Parathyroid adenoma (tissue), 2 donors: ENCODE results near the gene ANKRA2.

Experiments used
- H2AFZ ChIP-seq: fragments of 300-600 bp; sonication (generic); one replicate; pipeline ENCODE4 v1.7.0; 2017; ENCODE audit warnings: antibody characterized with exemption, mild to moderate bottlenecking
- H3K27ac ChIP-seq: fragments of 300-600 bp; sonication (generic); one replicate; pipeline ENCODE4 v1.7.0; 2017
- H3K27me3 ChIP-seq: fragments of 300-600 bp; sonication (generic); one replicate; pipeline ENCODE4 v1.7.0; 2017; ENCODE audit warnings: low read length; ENCODE audit not compliant: control insufficient read depth, insufficient read depth
- H3K36me3 ChIP-seq: fragments of 300-600 bp; sonication (generic); one replicate; pipeline ENCODE4 v1.7.0; 2017; ENCODE audit warnings: low read length; ENCODE audit not compliant: control insufficient read depth, insufficient read depth
- H3K4me1 ChIP-seq: fragments of 300-600 bp; sonication (generic); one replicate; pipeline ENCODE4 v1.7.0; 2017; ENCODE audit warnings: control low read depth
- H3K4me2 ChIP-seq: fragments of 300-600 bp; sonication (generic); one replicate; pipeline ENCODE4 v1.7.0; 2017; ENCODE audit warnings: low read length
- H3K4me3 ChIP-seq: fragments of 300-600 bp; sonication (generic); one replicate; pipeline ENCODE4 v1.7.0; 2017; ENCODE audit warnings: low read depth, low read length
- H3K79me2 ChIP-seq: fragments of 300-600 bp; sonication (generic); one replicate; pipeline ENCODE4 v1.7.0; 2017; ENCODE audit warnings: control low read depth
- H3K9ac ChIP-seq: fragments of 300-600 bp; sonication (generic); one replicate; pipeline ENCODE4 v1.7.0; 2017; ENCODE audit warnings: mild to moderate bottlenecking
- H3K9me3 ChIP-seq: fragments of 300-600 bp; sonication (generic); one replicate; pipeline ENCODE4 v1.7.0; 2017; ENCODE audit warnings: low read length; ENCODE audit not compliant: control insufficient read depth
- CTCF ChIP-seq: fragments of 300-600 bp; sonication (generic); IDR thresholded peaks from one replicate; pipeline ENCODE4 v1.7.0; 2017; ENCODE audit warnings: antibody characterized with exemption, mild to moderate bottlenecking
- donor health status: primary hyperparathyroidism.

The ANKRA2 gene

GRCh38 chr5:73534971-73535370 is 30.5 kb downstream of the ANKRA2 start:
- no peak for TF ChIP-seq CTCF
- H3K36me3 ChIP-seq = no peaks in the 10 kb centered on the region
- H2AFZ ChIP-seq = no peak overlapping the region
- H3K4me1 ChIP-seq = no peaks in the 10 kb centered on the region
- H3K27ac ChIP-seq = no peak overlapping the region
- H3K4me2 ChIP-seq = no peak overlapping the region
- no peak overlapping the region for H3K4me3 ChIP-seq
- no peaks in the 10 kb centered on the region for H3K27me3 ChIP-seq
- H3K79me2 ChIP-seq = no peaks in the 10 kb centered on the region
- H3K9ac ChIP-seq = no peak overlapping the region
- H3K9me3 ChIP-seq = no peaks in the 10 kb centered on the region

- Histone ChIP-seq H3K4me3 (no peak overlapping the region), H3K4me1 (no peaks in the 10 kb centered on the region), H2AFZ (no peak overlapping the region), H3K27ac (no peak overlapping the region), H3K9ac (no peak overlapping the region), H3K79me2 (no peaks in the 10 kb centered on the region), H3K36me3 (no peaks in the 10 kb centered on the region), H3K9me3 (no peaks in the 10 kb centered on the region), H3K27me3 (no peaks in the 10 kb centered on the region), H3K4me2 (no peak overlapping the region)
- no peak for TF ChIP-seq CTCF
Observed at GRCh38 chr5:73534011-73534644, 31.3 kb downstream of the ANKRA2 start.

- H3K27ac ChIP-seq = no peak overlapping the region
- no peaks in the 10 kb centered on the region for H3K79me2 ChIP-seq
- no peak overlapping the region for H2AFZ ChIP-seq
- no peaks in the 10 kb centered on the region for H3K27me3 ChIP-seq
- no peaks in the 10 kb centered on the region for H3K4me1 ChIP-seq
- no peak overlapping the region for H3K4me2 ChIP-seq
- H3K9me3 ChIP-seq = no peaks in the 10 kb centered on the region
- H3K9ac ChIP-seq = no peak overlapping the region
- no peak overlapping the region for H3K4me3 ChIP-seq
- no peak for TF ChIP-seq CTCF
- H3K36me3 ChIP-seq = no peaks in the 10 kb centered on the region
Observed at GRCh38 chr5:73532195-73532594, 33.2 kb downstream of the ANKRA2 start.

- Histone ChIP-seq H3K27me3 (no peaks in the 10 kb centered on the region), H3K36me3 (no peaks in the 10 kb centered on the region), H3K4me1 (no peaks in the 10 kb centered on the region), H3K79me2 (no peaks in the 10 kb centered on the region), H3K9me3 (no peaks in the 10 kb centered on the region), H3K4me2 (no peak overlapping the region), H2AFZ (no peak overlapping the region), H3K4me3 (no peak overlapping the region), H3K9ac (no peak overlapping the region), H3K27ac (no peak overlapping the region)
- TF ChIP-seq CTCF = no peak
Observed at GRCh38 chr5:73531356-73531755, 34.1 kb downstream of the ANKRA2 start.

GRCh38 chr5:73529081-73529480 is 36.4 kb downstream of the ANKRA2 start:
- no peak overlapping the region for H3K4me2 ChIP-seq
- H3K36me3 ChIP-seq = no peaks in the 10 kb centered on the region
- H3K27me3 ChIP-seq = no peaks in the 10 kb centered on the region
- no peak overlapping the region for H3K27ac ChIP-seq
- H3K79me2 ChIP-seq = no peaks in the 10 kb centered on the region
- no peaks in the 10 kb centered on the region for H3K4me1 ChIP-seq
- no peaks in the 10 kb centered on the region for H3K9me3 ChIP-seq
- no peak for TF ChIP-seq CTCF
- no peak overlapping the region for H3K4me3 ChIP-seq
- H3K9ac ChIP-seq = no peak overlapping the region
- no peak overlapping the region for H2AFZ ChIP-seq
